Glutamatergic neuron (in vitro differentiated cells): ENCODE measurements around the gene SUPT6H. TPM values are rescaled to one million over a fixed set of nuclear protein-coding genes. Genes with fewer than 3 reads are reported as not detected.

Experiments
- DNase-seq: peaks from one replicate; pipeline ENCODE4 v3.0.0; 2022
- H3K27ac Mint-ChIP-seq: one replicate; pipeline ENCODE4 v1.8.0; 2020; ENCODE audit warnings: mild to moderate bottlenecking, mixed read lengths, inconsistent platforms; ENCODE audit not compliant: unreplicated experiment
- H3K27me3 Mint-ChIP-seq: one replicate; pipeline ENCODE4 v1.8.0; 2020; ENCODE audit warnings: mild to moderate bottlenecking, moderate library complexity, mixed read lengths, inconsistent platforms; ENCODE audit not compliant: unreplicated experiment
- H3K36me3 Mint-ChIP-seq: one replicate; pipeline ENCODE4 v1.8.0; 2020; ENCODE audit warnings: mild to moderate bottlenecking, mixed read lengths, inconsistent platforms; ENCODE audit not compliant: unreplicated experiment
- H3K4me1 Mint-ChIP-seq: one replicate; pipeline ENCODE4 v1.8.0; 2020; ENCODE audit warnings: mild to moderate bottlenecking, low read depth, mixed read lengths, inconsistent platforms; ENCODE audit not compliant: unreplicated experiment
- H3K4me3 Mint-ChIP-seq: one replicate; pipeline ENCODE4 v1.8.0; 2020; ENCODE audit warnings: mild to moderate bottlenecking, mixed read lengths, inconsistent platforms; ENCODE audit not compliant: unreplicated experiment
- H3K9me3 Mint-ChIP-seq: one replicate; pipeline ENCODE4 v1.8.0; 2020; ENCODE audit warnings: mild to moderate bottlenecking, moderate library complexity, mixed read lengths, inconsistent platforms; ENCODE audit not compliant: unreplicated experiment
- CTCF ChIP-seq: fragments of 200-600 bp; sonication (generic); IDR thresholded peaks from one replicate; pipeline ENCODE4 v1.5.0; 2021; ENCODE audit not compliant: partially characterized antibody, unreplicated experiment
- total RNA-seq: library from RNA; stranded (reverse); fragmentation: NEBNext Ultra II Directional; extraction: Animal tissue kit (Norgen Biotek cat#: 25700); gene quantifications from one replicate; pipeline ENCODE4 v1.2.1, GENCODE V29; 2021; ENCODE audit not compliant: unreplicated experiment

Gene SUPT6H
- total RNA-seq, 1 donor from 2014 or later: 108 TPM

GRCh38 chr17:28623696-28624095 is 38.3 kb upstream of the SUPT6H start:
- Mint-ChIP-seq H3K36me3 (peaks cover 5% of the 10 kb centered on the region), H3K9me3 (no peaks in the 10 kb centered on the region), H3K4me3 (no peak overlapping the region), H3K4me1 (no peaks in the 10 kb centered on the region), H3K27ac (no peak overlapping the region), H3K27me3 (no peaks in the 10 kb centered on the region)
- DNase-seq: no peak
- TF ChIP-seq CTCF: no peak

- Mint-ChIP-seq H3K9me3 (no peaks in the 10 kb centered on the region), H3K27ac (no peak overlapping the region), H3K4me3 (no peak overlapping the region)
These were observed 37.9 kb upstream of the SUPT6H start for GRCh38 chr17:28624148-28624547.

GRCh38 chr17:28626818-28627217 is 35.2 kb upstream of the SUPT6H start:
- no peak for TF ChIP-seq CTCF
- Mint-ChIP-seq H3K9me3 (no peaks in the 10 kb centered on the region), H3K4me3 (no peak overlapping the region), H3K27me3 (no peaks in the 10 kb centered on the region), H3K36me3 (peaks cover 5% of the 10 kb centered on the region), H3K4me1 (no peaks in the 10 kb centered on the region), H3K27ac (no peak overlapping the region)
- no peak for DNase-seq

More at GRCh38 chr17:28624148-28624547, 37.9 kb upstream of the SUPT6H start:
- no peak for TF ChIP-seq CTCF
- Mint-ChIP-seq H3K4me1 (no peaks in the 10 kb centered on the region), H3K27me3 (no peaks in the 10 kb centered on the region), H3K36me3 (peaks cover 5% of the 10 kb centered on the region)
- no peak for DNase-seq

- Mint-ChIP-seq H3K4me1 (no peaks in the 10 kb centered on the region), H3K27me3 (peaks cover 2% of the 10 kb centered on the region), H3K9me3 (no peaks in the 10 kb centered on the region), H3K36me3 (no peaks in the 10 kb centered on the region), H3K4me3 (no peak overlapping the region), H3K27ac (no peak overlapping the region)
- DNase-seq: no peak
- no peak for TF ChIP-seq CTCF
These were observed 27.7 kb upstream of the SUPT6H start for GRCh38 chr17:28634206-28634865.

GRCh38 chr17:28635506-28635905 is 26.5 kb upstream of the SUPT6H start:
- Mint-ChIP-seq H3K27ac (no peak overlapping the region), H3K4me3 (no peak overlapping the region), H3K27me3 (peaks cover 3% of the 10 kb centered on the region), H3K9me3 (no peaks in the 10 kb centered on the region), H3K36me3 (no peaks in the 10 kb centered on the region), H3K4me1 (no peaks in the 10 kb centered on the region)
- no peak for TF ChIP-seq CTCF
- DNase-seq: no peak
